Upper lobe of left lung (tissue), 6 donors: ENCODE data around the gene AZGP1. TPM values are rescaled to one million over a fixed set of nuclear protein-coding genes. Genes with fewer than 3 reads are reported as not detected.
"Not testable (repeated sequence)": the region's sequence is repeated elsewhere in the genome, so short reads cannot be mapped to it uniquely, and the experiment has no call there.

ENCODE experiments used
- ATAC-seq, 2 donors: fragments of 200-7000 bp; cut with Tn5 transposase; one replicate each; pipeline ENCODE4 v1.9.1; 2022; ENCODE audit warnings: mild to moderate bottlenecking in 2 of 2, moderate library complexity in 2 of 2; ENCODE audit not compliant: low FRiP score in 2 of 2
- DNase-seq, 2 donors: peaks; one replicate each; pipeline ENCODE4 v3.0.0-alpha.2; 2019 to 2020
- H3K27ac ChIP-seq, 4 donors: fragments of 200-600 bp; sonication (generic); one replicate each; pipeline ENCODE4 v1.5.1; 2016 to 2019
- H3K27me3 ChIP-seq, 4 donors: fragments of 200-600 bp; sonication (generic); one replicate each; pipeline ENCODE4 v1.5.1; 2017 to 2019
- H3K36me3 ChIP-seq, 4 donors: fragments of 200-600 bp; sonication (generic); one replicate each; pipeline ENCODE4 v1.5.1; 2016 to 2019
- H3K4me1 ChIP-seq, 4 donors: fragments of 200-600 bp; sonication (generic); one replicate each; pipeline ENCODE4 v1.5.1; 2018 to 2019
- H3K4me3 ChIP-seq, 4 donors: fragments of 200-600 bp; sonication (generic); one replicate each; pipeline ENCODE4 v1.5.1; 2017 to 2019; ENCODE audit warnings: mild to moderate bottlenecking in 2 of 4, moderate library complexity in 1 of 4
- H3K9me3 ChIP-seq, 4 donors: fragments of 200-600 bp; sonication (generic); one replicate each; pipeline ENCODE4 v1.5.1; 2018 to 2019
- EP300 ChIP-seq, 4 donors: sonication (generic); formaldehyde crosslinking; IDR thresholded peaks; one replicate each; pipeline ENCODE4 v1.5.1; 2017; ENCODE audit warnings: antibody characterized with exemption in 4 of 4, control low read depth in 2 of 4
- POLR2A ChIP-seq, 4 donors: fragments of 450-650 bp; IDR thresholded peaks; one replicate each; pipeline ENCODE4 v1.5.1; 2016 to 2017; ENCODE audit warnings: antibody characterized with exemption in 4 of 4, mild to moderate bottlenecking in 2 of 4
- POLR2AphosphoS5 ChIP-seq, 2 donors: sonication (generic); formaldehyde crosslinking; IDR thresholded peaks; one replicate each; pipeline ENCODE4 v1.5.1; 2017; ENCODE audit warnings: antibody characterized with exemption in 2 of 2
- WGBS, 2 donors: methylation state at CpG; one replicate each; pipeline ENCODE4 v1.1.5; 2017 to 2018; 5-methylcytosine and 5-hydroxymethylcytosine counted together
- total RNA-seq, 6 donors: library from RNA; depleted of rRNA in 4 of 6; stranded (reverse); fragments of >200 nt in 4 of 6; gene quantifications; one replicate each; pipeline versions ENCODE4 v1.1.0 to v1.2.1, GENCODE V29; 2016 to 2021
- TF ChIP-seq, protein P1 (sequence below), 6 experiments: fragments of 450-650 bp in 4 of 6; fragments of 200-600 bp in 2 of 6; sonication (generic) in 2 of 6; IDR thresholded peaks; one replicate each; pipeline ENCODE4 v1.5.1; 2016 to 2019; ENCODE audit warnings: antibody characterized with exemption in 6 of 6
- donor health status: DM: no; HTN: no; CAD: no; lungs with moderate emphysema.
- donor health status: DM: no; HTN: yes; CAD: no; lungs with severe emphysema.

Gene AZGP1
- total RNA-seq, 6 donors from 2014 or later, result 2.3 to 35.6 (median 28.8) TPM

DNA sequence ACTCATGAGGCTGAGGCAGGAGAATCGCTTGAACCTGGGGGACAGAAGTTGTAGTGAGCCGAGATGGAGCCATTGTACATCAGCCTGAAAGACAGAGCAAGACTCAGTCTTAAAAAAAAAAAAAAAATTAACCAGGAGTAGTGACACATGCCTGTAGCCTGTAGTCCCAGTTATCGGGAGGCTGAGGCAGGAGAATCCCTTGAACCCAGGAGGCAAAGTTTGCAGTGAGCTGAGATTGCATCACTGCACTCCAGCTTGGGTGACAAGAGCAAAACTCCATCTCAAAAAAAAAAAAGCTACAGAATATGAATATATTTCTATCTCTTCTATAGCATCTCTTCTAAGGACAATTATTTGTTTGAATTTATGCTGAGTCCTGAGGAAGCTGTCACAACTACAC lies 6.5 kb downstream of the AZGP1 start:
- WGBS, 2 donors, result 76 to 80% methylated on average over 3 of the region's 3 CpGs
- H3K4me3 ChIP-seq, result no peak overlapping the region
- no peak for TF ChIP-seq EP300 (IDR thresholded peaks at IDR 0.05)
- no peak for TF ChIP-seq POLR2AphosphoS5 (IDR thresholded peaks at IDR 0.05)
- no peak for TF ChIP-seq POLR2A (IDR thresholded peaks at IDR 0.05)
- TF ChIP-seq, protein P1, sequence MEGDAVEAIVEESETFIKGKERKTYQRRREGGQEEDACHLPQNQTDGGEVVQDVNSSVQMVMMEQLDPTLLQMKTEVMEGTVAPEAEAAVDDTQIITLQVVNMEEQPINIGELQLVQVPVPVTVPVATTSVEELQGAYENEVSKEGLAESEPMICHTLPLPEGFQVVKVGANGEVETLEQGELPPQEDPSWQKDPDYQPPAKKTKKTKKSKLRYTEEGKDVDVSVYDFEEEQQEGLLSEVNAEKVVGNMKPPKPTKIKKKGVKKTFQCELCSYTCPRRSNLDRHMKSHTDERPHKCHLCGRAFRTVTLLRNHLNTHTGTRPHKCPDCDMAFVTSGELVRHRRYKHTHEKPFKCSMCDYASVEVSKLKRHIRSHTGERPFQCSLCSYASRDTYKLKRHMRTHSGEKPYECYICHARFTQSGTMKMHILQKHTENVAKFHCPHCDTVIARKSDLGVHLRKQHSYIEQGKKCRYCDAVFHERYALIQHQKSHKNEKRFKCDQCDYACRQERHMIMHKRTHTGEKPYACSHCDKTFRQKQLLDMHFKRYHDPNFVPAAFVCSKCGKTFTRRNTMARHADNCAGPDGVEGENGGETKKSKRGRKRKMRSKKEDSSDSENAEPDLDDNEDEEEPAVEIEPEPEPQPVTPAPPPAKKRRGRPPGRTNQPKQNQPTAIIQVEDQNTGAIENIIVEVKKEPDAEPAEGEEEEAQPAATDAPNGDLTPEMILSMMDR (IDR thresholded peaks at IDR 0.05), result no peak
- H3K27me3 ChIP-seq, result no peaks in the 10 kb centered on the region
- no peak overlapping the region for H3K27ac ChIP-seq
- no peaks in the 10 kb centered on the region for H3K36me3 ChIP-seq
- DNase-seq (no peak), ATAC-seq (no peak)
- H3K4me1 ChIP-seq, result no peaks in the 10 kb centered on the region
- no peaks in the 10 kb centered on the region for H3K9me3 ChIP-seq

DNA sequence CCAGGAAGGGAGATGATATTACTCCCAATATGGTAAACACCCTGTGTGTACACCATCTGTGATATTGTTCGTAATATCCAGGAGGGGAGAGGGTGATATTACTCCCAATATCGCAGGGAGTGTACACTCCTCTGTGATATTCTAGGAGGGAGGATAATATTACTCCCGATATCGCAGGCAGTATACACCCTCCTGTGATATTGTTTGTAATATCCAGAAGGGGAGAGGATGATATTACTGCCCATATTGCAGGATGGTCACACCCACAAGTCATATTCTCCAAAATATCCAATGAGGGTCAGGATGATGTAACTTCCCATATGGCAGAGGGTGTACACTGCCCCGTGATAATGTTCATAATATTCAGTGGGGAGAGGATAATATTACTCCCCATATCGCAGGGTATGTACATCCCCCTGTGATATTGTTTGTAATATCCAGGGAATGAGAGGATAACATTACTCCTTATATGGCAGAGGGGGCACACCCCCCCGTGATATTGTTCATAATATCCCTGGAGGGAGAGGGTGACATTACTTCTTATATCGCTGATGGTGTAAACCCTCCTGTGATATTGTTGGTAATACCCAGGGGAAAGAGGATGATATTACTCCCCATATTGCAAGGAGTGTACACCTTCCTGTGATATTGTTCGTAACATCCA lies 17.1 kb downstream of the AZGP1 start:
- DNase-seq, result no peak
- no peak for ATAC-seq
- Histone ChIP-seq H3K27ac (no peak overlapping the region), H3K4me3 (no peak overlapping the region), H3K4me1 (no peaks in the 10 kb centered on the region), H3K27me3 (no peaks in the 10 kb centered on the region), H3K36me3 (no peaks in the 10 kb centered on the region), H3K9me3 (no peaks in the 10 kb centered on the region)
- TF ChIP-seq POLR2AphosphoS5 (IDR thresholded peaks at IDR 0.05), result no peak
- TF ChIP-seq EP300 (IDR thresholded peaks at IDR 0.05), result no peak
- TF ChIP-seq, protein P1 (IDR thresholded peaks at IDR 0.05), result no peak
- no peak for TF ChIP-seq POLR2A (IDR thresholded peaks at IDR 0.05)
- 67 to 70% methylated on average over 9 of the region's 9 CpGs for WGBS, 2 donors

DNA sequence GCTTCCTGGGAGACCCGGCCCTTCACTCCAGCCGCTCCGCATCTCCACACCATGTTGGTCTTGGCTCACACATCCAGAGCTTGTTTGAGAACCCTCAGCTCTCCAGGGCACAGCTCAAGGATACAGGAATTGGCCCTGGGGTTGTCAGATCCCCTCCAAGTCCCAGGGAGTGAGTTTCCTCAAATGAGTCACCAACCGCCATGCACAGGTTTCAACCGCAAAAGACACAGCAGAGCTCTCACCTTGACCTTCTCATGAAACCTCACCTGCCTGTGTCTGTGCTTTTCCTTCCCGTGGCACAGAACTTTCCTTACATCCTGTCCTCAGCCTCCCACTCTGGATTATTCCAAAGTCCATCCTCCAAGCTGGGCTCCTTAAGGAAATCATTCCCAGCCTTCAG lies 20.6 kb downstream of the AZGP1 start:
- DNase-seq (peak in 1 of 2 donors; percentile 75), ATAC-seq (no peak)
- Histone ChIP-seq H3K9me3 (no peaks in the 10 kb centered on the region), H3K27ac (no peak overlapping the region), H3K4me3 (no peak overlapping the region), H3K4me1 (peaks cover 0 to 6% (median 2%) of the 10 kb centered on the region in 4 donors), H3K27me3 (no peaks in the 10 kb centered on the region), H3K36me3 (no peaks in the 10 kb centered on the region)
- TF ChIP-seq POLR2AphosphoS5 (IDR thresholded peaks at IDR 0.05), result peak in 1 of 2 donors; percentile 21
- no peak for TF ChIP-seq POLR2A (IDR thresholded peaks at IDR 0.05)
- 59 to 62% methylated on average over 6 of the region's 6 CpGs for whole genome bisulfite sequencing, 2 donors

DNA sequence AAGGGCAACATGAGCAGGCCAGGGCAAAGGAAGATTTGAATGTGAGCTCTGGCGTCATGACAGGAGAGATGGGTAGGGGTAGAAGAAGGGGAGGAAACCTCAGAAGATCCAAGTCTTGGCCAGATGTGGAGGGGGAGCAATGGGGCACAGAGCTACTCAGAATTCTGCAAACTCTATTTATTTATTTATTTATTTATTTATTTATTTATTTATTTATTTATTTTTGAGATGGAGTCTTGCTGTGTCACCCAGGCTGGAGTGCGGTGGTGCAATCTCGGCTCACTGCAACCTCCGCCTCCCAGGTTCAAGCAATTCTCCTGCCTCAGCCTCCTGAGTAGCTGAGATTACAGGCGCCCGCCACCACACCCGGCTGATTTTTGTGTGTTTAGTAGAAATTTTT lies 21.2 kb downstream of the AZGP1 start:
- not testable (repeated sequence) for H3K36me3 ChIP-seq, H3K9me3 ChIP-seq, H3K27ac ChIP-seq, H3K4me1 ChIP-seq, H3K27me3 ChIP-seq, DNase-seq, ATAC-seq, H3K4me3 ChIP-seq
- 92 to 97% methylated on average over 7 of the region's 7 CpGs for WGBS, 2 donors

DNA sequence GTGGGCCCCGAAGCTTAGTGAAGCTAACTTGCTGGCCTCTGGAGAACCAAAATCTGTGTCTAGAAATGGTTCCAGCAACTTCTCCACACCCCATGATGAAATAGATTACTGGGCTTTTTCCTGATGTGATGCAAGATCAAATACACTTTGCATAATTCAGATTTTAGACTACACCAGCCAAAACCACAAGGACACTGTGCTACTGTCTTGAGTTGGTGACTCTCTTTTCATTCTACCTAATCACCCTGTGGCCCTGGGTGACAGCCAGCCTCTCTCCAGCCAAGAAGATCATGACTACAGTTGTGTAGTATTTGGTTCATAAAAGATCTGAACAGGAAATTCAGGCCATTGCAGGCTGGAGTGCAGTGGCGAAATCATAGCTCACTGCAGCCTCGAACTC lies 22.2 kb downstream of the AZGP1 start:
- TF ChIP-seq, protein P1 (IDR thresholded peaks at IDR 0.05), result no peak
- peak; percentile 25 to 72 for TF ChIP-seq POLR2AphosphoS5 (IDR thresholded peaks at IDR 0.05)
- no peak for TF ChIP-seq POLR2A (IDR thresholded peaks at IDR 0.05)
- peak in 2 of 4 donors; percentile 37 to 91 for TF ChIP-seq EP300 (IDR thresholded peaks at IDR 0.05)
- Histone ChIP-seq H3K36me3 (no peaks in the 10 kb centered on the region), H3K9me3 (no peaks in the 10 kb centered on the region), H3K27me3 (no peaks in the 10 kb centered on the region), H3K27ac (peak overlapping the region in 3 of 4 donors; percentile 32 to 82 (median 80)), H3K4me3 (no peak overlapping the region), H3K4me1 (peaks cover 0 to 6% (median 2%) of the 10 kb centered on the region in 4 donors)
- peak; percentile 83 to 84 for ATAC-seq
- 45 to 49% methylated on average over 3 of the region's 3 CpGs for WGBS, 2 donors
- DNase-seq, result peak in 1 of 2 donors; percentile 90

DNA sequence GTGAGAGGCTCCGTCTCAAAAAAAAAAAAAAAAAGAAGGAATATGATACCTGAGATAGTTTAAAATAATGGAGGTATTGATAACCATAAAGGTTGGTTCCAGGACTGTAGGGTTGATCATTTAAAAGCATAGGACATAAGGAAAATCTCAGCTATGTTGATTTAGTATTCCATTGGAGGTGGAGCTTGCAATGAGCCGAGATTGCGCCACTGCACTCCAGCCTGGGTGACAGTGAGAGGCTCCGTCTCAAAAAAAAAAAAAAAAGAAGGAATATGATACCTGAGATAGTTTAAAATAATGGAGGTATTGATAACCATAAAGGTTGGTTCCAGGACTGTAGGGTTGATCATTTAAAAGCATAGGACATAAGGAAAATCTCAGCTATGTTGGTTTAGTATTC lies 23.2 kb downstream of the AZGP1 start:
- H3K27me3 ChIP-seq, H3K9me3 ChIP-seq, DNase-seq, H3K36me3 ChIP-seq, H3K4me1 ChIP-seq, ATAC-seq, H3K4me3 ChIP-seq: not testable (repeated sequence)
- peak overlapping the region in 1 of 4 donors; percentile 80 for H3K27ac ChIP-seq
- WGBS, 2 donors, result 43 to 88% methylated on average over 4 of the region's 4 CpGs

DNA sequence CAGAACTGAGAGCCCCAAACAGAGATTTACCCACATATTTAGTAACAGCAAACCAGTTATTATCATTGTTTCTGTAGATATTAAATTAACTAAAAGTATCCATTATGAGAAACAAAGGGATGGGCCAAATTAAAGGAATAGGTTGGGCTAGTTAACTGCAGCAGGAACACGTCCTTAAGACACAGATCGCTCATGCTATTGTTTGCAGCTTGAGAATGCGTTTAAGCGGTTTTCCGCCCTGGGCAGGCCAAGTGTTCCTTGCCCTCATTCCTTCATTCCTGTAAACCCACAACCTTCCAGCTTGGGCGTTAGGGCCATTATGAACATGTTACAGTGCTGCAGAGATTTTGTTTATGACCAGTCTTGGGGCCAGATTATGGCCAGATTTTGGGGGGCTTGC lies 25.0 kb downstream of the AZGP1 start:
- not testable (repeated sequence) for H3K36me3 ChIP-seq, ATAC-seq, DNase-seq, H3K27me3 ChIP-seq, H3K4me1 ChIP-seq, H3K4me3 ChIP-seq, H3K27ac ChIP-seq, H3K9me3 ChIP-seq
- 92 to 93% methylated on average over 6 of the region's 6 CpGs for WGBS, 2 donors
